DMS114 treated with DMSO at 0.1 percent for 48 hours (cell line): ENCODE data around the gene PIGL.
"Not testable (repeated sequence)": the region's sequence is repeated elsewhere in the genome, so short reads cannot be mapped to it uniquely, and the experiment has no call there.

ENCODE experiments used
- DNase-seq: peaks from one replicate; lab custom pipeline; 2025; ENCODE audit not compliant: unreplicated experiment; lab: John Stamatoyannopoulos, UW

PIGL gene

DNA sequence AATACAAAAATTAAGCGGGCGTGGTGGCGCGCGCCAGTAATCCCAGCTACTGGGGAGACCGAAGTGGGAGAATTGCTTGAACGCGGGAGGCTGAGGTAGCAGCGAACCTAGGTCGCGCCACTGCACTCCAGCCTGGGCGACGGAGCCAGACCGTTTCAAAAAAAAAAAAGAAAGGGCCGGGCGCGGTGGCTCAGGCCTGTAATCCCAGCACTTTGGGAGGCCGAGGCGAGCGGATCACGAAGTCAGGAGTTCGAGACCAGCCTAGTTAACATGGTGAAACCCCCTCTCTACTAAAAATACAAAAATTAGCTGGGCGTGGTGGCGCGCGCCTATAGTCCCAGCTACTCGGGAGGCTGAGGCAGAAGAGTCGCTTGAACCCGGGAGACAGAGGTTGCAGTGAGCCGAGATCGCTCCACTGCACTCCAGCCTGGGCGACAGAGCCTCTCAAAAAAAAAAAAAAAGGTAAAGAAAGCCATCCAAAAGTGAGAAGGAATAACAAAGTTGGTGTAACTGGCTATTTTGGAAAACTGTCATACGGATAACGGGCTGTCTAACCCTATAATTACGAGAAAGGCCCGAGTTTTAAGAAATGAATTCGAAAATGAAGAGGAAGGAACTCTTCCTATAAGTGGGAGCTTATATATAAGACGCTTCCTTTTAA lies 539 bp upstream of the PIGL start:
- not testable (repeated sequence) for DNase-seq

DNA sequence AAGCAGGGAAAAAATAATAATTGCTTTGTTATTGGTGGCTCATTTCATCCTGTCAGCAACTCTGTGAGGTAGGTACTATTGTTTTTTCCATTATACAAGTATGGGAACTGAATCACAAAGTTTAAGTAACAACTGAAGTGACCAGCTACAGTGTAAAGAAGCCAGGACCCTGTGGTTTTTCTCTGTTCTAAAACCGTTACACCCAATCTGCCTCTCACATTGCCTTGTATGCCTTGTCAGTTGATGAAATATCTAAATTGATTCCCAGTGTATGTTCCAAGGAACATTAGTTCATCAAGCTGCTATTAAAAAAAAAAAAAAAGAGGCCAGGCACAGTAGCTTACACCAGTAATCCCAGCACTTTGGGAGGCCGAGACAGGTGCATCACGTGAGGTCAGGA lies 5.4 kb downstream of the PIGL start:
- no peak for DNase-seq

DNA sequence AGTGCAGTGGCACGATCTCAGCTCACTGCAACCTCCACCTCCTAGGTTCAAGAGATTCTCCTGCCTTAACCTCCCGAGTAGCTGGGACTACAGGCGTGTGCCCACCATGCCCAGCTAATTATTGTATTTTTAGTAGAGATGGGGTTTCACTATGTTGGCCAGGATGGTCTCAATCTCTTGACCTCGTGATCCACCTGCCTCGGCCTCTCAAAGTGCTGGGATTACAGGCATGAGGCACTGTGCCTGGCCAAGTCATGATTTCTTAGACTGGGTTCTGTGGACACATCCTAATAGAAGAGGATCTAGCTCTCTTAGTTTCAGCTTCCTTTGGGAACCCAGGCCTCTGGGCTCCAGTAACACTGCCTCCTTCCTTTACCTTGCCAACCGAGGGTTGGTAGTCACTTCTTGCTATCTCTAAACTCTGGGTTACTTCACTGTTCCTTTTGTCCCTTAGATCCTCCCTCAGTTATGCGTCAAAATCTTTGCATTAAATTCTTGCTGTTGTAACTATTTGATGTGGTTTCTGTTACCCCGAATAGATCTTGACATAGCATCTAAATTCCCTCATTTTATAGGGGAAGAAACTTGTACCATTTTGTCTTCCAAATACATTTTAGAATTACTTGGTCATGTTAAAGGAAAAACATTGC lies 13.0 kb downstream of the PIGL start:
- DNase-seq, result not testable (repeated sequence)

DNA sequence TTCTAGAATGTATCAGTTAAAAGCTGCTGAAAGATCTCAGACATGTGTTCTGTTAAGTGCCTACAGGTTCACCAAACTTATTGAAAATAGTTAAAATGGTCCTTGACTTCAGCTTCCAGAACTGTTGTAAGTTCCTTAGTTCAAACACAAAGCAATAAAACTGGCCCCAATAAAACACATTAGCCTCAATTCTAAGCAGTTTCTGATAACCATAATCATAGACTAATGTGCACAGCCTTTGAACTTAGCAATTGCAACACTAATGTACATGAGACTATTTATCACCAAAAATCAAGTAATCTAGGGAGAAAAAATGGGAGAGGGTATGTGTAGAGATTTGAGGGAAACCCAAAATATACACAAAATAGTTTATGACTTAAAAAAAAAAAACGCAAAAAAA lies 15.4 kb downstream of the PIGL start:
- no peak for DNase-seq

DNA sequence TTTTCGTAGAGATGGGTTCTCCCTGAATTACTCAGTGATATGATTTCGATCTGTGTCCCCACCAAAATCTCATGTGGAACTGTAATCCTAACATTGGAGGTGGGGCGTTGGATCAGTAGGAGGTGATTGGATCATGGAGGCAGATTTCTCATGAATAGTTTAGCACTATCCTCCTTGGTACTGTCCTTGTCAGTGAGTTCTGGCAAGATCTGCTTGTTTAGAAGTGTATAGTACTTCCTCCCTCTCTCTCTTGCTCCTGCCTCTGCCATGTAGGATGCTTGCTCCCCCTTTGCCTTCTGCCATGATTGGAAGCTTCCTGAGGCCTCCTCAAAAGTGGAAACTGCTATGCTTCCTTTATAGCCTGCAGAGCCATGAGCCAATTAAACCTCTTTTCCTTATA lies 22.9 kb downstream of the PIGL start:
- DNase-seq, result no peak

DNA sequence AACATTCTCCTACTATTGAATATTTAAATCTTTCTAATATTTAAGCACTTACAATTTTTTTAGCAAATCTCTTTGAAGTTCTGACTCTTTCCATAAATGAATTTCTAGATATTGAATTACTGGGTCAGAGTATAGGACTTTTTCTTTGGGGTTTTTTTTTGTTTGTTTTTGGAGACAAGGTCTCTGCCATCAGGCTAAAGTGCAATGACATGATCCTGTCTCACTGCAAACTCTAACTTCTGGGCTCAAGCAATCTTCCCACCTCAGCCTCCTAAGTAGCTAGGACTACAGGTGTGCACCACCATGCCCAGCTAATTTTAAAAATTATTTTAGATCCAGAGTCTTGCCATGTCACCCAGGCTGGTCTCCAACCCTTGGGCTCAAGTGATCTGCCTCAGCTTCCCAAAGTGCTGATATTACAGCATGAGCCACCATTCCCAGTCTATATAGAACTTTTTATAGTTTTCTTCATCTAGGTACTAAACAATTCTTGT lies 24.9 kb downstream of the PIGL start:
- no peak for DNase-seq

DNA sequence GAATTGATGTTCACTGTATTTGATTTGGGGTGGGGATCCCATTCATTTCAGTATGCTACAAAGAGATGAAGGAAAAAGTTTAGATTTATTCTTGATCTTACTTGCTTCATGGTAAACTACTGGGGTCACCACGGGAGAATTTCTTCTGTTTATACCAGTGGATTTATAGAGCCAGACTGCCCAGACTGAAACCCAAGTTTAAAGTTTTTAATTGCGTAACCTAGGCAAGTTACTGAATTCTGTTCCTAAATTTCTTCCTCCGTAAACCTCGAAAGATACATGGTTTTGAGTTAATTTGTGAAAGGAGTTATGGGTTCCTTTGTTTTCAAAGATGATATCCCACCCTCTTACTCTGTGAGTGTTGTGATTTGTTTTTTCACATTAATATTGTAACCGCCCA lies 26.4 kb downstream of the PIGL start:
- DNase-seq, result no peak

DNA sequence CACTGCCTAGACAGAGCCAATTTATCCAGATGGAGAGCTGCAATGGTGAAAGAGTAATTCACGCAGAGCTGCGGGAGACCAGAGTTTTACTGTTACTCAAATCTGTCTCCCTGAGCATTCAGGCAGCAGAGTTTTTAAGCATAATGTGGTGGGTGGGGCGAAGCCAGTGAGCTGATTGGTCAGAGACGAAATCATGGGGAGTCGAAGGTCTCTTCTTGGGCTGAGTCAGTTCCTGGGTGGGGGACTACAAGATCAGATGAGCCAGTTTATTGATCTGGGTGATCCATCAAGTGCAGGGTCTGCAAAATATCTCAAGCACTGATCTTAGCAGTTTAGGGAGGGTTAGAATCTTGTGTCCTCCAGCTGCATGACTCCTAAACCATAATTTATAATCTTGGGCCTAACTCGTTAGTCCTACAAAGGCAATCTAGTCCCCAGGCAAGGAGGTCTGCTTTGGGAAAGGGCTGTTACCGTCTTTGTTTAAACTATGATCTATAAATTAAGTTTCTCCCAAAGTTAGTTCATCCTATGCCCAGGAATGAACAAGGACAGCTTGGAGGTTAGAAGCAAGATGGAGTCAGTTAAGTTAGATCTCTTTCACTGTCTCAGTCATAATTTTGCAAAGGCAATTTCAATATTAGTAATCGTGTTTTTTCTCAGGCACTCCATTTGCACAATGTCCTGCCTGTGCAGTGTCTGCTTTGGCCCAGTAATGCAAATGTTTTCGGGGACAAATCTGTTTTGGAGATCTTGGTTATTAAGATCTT lies 27.0 kb downstream of the PIGL start:
- DNase-seq, result no peak

DNA sequence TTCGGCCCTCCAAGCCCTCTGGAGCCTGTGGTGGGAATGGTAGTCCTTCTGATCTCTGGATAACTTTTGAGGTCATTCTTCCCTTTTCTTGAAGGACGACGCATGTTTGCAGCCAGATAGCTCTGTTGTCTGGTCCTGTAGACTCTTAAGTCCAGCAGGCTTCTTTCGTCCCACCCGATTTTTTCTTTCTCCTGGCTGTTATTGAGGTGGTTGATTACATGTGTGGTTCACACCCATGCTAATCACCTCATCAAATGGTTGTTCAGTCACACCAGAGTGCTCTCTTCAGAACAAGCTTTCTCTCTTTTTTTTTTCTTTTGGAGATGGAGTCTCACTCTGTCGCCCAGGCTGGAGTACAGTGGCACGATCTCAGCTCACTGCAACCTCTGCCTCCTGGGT lies 30.6 kb downstream of the PIGL start:
- no peak for DNase-seq

DNA sequence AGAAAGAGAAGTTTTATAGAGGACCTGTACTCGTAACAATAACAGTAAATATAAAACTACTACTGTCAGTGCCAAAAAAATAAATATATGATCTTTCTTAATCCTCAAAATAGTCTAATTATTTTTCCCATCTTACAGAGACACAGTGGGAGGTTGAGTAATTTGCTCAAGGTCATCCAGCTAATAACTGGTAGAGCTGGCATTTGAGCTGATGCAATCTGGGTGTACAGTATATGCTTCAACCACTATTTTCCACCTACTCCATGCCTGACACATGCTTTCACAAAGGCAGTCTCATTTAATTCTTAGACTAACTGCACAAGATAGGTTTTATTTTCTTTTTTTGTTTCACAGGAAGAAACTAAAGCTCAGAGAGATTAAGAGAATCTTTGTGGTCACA lies 33.6 kb downstream of the PIGL start:
- DNase-seq, result no peak

DNA sequence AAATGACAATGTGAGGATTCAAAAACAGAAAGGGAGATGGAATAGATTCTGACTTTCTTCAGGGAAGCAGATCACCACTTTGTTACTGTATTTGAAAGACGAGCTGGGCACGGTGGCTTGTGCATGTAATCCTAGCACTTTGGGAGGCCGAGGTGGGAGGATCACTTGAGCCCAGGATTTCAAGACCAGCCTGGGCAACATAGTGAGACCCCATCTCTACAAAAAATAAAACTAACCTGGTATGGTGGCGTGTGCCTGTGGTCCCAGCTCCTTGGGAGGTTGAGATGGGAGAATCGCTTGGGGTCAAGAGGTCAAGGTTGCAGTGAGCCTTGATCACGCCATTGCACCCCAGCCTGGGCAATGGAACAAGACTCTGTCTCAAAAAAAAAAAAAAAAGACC lies 34.0 kb downstream of the PIGL start:
- no peak for DNase-seq

DNA sequence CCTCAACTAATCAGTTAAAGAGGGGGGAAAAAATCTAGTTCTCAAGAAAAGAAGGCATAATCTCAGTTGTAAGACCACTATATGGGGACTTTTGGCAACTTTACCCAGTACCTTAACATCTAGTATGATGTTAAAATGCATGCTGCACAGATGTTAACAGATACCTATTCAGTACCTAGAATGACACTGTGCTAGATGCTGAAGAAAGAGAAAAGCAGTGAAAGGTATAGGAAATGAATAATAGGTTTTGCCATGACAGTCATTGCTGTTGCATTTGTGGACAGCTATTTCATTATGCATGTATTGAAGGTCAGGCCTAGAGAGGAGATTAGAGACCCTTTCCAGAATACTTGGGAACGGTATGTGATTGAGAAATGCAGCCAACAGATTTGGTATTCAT lies 34.5 kb downstream of the PIGL start:
- no peak for DNase-seq

DNA sequence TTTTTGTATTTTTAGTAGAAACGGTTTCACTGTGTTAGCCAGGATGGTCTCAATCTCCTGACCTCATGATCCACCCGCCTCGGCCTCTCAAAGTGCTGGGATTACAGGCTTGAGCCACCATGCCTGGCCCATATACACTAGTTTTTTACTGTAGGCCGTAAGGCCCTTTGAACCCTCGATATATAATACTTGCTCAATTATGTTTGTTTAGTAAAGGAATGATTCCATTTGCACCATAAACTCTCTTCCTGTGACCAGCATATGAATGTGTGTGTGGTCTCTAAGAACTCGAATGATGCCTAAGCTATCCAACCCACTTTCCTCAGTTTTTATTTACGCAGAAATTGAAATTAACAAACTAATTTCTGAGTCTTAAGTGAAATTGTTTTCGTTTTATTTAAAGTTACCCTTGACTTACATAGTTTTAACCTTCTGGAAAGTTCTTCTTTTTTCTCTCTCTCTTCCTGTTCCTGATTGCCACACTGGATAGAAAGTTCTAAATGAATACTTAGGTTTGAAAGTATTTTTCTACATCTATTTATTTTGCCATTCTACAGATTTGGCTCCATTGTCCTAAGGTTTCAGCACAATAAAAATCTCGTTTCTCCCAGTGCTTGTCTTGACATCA lies 37.9 kb downstream of the PIGL start:
- DNase-seq, result no peak

DNA sequence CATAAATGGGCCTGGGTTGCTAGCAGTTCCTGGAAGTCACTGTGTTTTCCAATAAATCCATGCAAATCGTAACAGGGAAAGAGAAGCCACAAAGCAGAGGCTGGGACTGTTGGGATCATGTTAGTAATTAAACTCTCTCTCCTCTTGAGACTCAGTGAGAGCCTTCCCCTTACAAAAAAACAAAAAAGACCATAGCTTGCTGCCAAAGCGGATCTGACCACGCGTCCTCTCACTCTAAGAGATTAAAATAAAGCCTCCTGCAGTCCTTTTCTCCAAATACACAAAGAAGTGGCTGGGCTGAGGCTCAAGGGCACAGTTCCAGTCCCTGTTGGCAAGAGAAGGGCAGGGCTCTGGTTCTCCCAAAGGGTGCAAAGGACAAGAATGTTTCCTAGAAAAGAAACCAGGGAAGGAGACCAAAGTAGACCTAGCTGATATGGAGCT lies 38.5 kb downstream of the PIGL start:
- DNase-seq, result no peak

DNA sequence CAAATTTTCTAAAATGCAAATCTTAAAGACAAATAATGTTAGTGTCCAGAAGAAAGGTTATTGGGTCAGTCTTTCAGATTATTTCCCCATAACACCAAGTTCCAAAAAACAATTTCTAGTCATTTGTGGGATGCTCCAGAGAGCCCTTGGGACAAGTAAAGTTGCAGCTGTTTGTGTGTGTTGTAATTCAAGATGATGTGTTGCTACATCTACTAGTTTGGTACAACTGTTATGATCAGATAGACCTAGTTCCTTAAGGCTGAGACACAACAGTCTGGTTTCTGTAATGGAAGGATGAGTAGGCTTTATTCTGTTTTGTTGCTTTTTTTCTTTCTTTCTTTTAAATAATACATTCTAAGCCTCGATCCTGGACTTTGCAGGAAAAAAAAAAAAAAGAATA lies 41.9 kb downstream of the PIGL start:
- DNase-seq, result no peak

DNA sequence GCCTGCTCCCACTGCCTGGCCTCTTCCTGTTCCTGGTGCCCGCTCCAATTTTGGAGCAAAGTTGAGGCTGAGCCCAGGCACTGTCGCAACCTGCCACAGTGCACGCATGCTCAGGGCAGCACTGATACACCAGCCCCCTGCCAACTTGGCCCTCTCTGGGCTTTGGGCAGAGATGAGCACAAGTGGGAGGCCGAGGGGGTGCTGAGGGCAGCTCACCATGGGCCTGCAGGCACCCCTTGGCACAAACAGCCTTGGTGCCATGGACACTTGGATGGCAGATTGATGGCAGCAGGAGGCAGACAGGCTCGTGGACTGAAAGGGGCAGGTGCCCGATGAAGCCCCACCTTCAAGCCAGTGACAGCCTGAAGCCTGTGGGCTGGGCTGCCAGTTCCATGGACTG lies 42.9 kb downstream of the PIGL start:
- no peak for DNase-seq

DNA sequence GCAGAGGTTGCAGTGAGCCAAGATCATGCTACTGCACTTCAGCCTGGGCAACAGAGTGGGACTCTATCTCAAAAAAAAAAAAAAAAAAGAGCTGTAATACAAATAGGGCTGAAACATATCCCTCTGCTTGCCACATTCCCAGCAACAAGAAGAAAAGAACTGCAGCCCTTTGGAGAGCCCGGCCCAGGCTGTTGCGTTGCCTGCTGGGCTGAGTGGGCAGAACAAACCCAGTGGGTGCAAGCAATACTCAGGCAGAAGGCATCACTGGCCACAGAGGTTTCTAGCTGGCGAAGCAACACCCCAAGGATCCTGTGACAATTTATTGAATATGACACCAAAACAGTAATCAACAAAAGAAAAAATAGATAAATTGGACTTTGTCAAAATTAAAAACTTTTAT lies 44.0 kb downstream of the PIGL start:
- DNase-seq, result no peak

DNA sequence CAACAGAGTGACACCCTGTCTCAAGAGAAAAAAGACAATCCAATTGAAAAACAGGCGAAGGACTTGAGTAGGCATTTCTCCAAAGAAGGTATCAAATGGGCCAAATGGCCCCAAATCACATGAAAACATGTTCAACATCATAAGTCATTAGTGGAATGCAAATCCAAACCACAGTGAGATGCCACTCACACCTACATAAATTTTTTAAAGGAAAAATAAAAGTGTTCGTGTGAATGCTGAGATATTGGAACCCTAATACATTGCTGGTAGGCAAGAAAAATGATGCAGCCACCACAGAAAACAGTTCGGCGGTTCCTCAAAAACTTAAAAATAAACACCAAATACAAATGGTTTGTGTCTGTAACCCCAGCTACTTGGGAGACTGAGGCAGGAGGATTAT lies 45.2 kb downstream of the PIGL start:
- DNase-seq, result no peak

DNA sequence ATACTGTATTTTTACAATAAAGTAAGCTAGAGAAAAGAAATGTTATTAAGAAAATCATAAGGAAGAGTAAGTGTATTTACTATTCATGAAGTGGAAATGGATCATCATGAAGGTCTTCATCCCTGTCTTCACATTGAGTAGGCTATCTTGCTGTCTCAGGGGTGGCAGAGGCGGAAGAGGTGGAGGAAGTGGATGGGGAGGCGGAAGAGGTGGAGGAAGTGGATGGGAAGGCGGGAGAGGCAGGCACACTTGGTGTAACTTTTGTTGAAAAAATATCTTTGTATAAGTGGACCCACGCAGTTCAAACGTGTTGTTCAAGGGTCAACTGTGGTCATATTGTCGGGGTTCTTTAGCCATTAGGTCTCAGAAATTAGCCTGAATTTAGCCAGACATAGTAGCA lies 50.2 kb downstream of the PIGL start:
- no peak for DNase-seq

DNA sequence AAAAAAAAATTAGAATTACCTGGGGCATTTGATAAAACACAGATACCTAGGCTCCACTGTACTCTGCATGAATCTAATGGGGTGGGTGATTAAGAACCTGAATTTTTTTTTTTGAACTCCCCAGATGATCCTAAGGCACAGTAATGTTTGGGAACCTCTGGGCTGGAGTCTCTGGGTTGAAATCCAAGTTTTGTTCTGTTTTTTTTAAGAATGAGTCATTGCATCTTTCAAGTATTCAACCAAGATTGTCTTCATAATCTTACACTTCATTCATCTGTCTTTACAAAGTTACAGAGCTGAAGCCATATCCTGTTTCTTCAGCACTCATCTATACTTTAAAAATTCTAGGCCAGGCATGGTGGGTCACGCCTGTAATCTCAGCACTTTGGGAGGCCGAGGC lies 52.6 kb downstream of the PIGL start:
- DNase-seq, result no peak

DNA sequence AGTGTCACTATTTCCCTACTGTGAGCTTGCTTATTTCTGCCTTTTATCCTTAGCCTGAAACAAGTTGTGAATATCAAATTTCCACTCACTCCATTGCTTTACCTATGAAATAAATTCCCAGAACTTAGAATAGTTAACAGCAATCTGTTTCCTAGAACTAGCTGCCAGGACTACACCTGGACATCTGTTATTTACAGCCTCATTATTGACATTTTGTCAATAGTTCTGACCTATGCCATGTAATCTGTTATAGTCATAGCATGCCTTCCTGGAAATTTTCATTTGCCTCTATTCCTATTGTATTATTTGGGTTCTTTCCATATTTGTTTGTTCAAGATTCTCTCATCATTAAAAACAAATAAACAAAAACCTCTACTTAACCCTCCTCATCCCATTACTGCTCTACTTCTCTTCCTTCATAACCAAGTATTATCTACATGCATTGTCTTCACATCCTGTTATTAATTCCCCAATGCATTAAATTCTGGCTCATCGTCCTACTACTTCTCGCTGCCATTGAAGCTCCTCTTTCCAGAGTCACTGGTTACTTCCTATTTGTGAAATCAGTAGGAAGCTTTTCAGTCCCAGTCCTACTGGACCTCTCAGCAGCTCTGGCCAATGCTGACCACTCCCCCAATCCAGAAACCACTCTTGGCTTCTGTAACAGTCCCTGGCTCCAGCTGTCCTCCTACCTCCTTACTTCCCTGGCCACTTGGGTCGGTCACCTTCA lies 55.3 kb downstream of the PIGL start:
- no peak for DNase-seq
